HCT116 (cell line): ENCODE measurements around the gene ELANE. TPM values are rescaled to one million over a fixed set of nuclear protein-coding genes. Genes with fewer than 3 reads are reported as not detected.

ENCODE experiments used
- ATAC-seq: fragments of 200-7000 bp; cut with Tn5 transposase; 2 replicates; pipeline ENCODE4 v1.9.1; 2020; ENCODE audit warnings: mild to moderate bottlenecking, moderate library complexity
- BruUV-seq: library from RNA; stranded (reverse); fragments of 400-500 nt; replicated peaks from 2 replicates; lab custom pipeline; 2021; lab: Mats Ljungman, UMichigan
- CTCF ChIA-PET: fragments of 300-600 bp; sonication (Branson Sonifier 250); formaldehyde crosslinking; loops from one replicate; lab custom pipeline; 2021; ENCODE audit warnings: antibody characterized with exemption; lab: Charles Lee
- POLR2A ChIA-PET: fragments of 300-600, 350-600 bp; sonication (Branson Sonifier 250); formaldehyde crosslinking; loops from one replicate; lab custom pipeline; 2021; ENCODE audit warnings: antibody characterized with exemption; lab: Charles Lee
- RAD21 ChIA-PET, 2 experiments: fragments of 300-600 bp; sonication (Branson Sonifier 250); formaldehyde crosslinking; loops; one replicate each; lab custom pipeline; 2023; ENCODE audit warnings: low total read pairs in 2 of 2; ENCODE audit not compliant: uncharacterized antibody in 2 of 2, unreplicated experiment in 2 of 2, low non-redundant PET in 1 of 2; lab: Charles Lee
- DNase-seq: peaks from one replicate; pipeline ENCODE4 v3.0.0-alpha.2; 2010; ENCODE audit warnings: low read depth, low spot score
- H2AFZ ChIP-seq: fragments of 200-600 bp; shearing (Covaris generic), sonication (generic); 2 replicates; pipeline ENCODE4 v1.6.1; 2017; ENCODE audit warnings: low read depth, mixed run types, mixed read lengths, antibody characterized with exemption, low read length; ENCODE audit not compliant: poor library complexity, severe bottlenecking
- H3K27ac ChIP-seq: 2 replicates; pipeline ENCODE4 v1.5.1; 2012; ENCODE audit warnings: low read depth, low read length
- H3K27me3 ChIP-seq: fragments of 200-600 bp; sonication (generic); 2 replicates; pipeline ENCODE4 v1.6.1; 2016; ENCODE audit warnings: mixed run types, low read length, mixed read lengths; ENCODE audit not compliant: insufficient read depth
- H3K36me3 ChIP-seq, 2 experiments: fragments of 200-500 bp in 1 of 2; fragments of 200-600 bp in 1 of 2; sonication (Bioruptor generic) in 1 of 2; sonication (generic) in 1 of 2; 2 replicates each; pipeline versions ENCODE4 v1.5.1 to v1.6.1; 2014 to 2016; ENCODE audit warnings: low read length in 2 of 2, inconsistent platforms in 1 of 2, mixed read lengths in 1 of 2, mixed run types in 1 of 2; ENCODE audit not compliant: insufficient read depth in 2 of 2, control insufficient read depth in 1 of 2
- H3K4me1 ChIP-seq, 2 experiments: fragments of 200-600 bp in 1 of 2; sonication (generic) in 1 of 2; 2 replicates each; pipeline versions ENCODE4 v1.5.1 to v1.6.1; 2012 to 2017; ENCODE audit warnings: low read length in 2 of 2, inconsistent platforms in 1 of 2, mild to moderate bottlenecking in 1 of 2, mixed read lengths in 1 of 2, mixed run types in 1 of 2, moderate library complexity in 1 of 2; ENCODE audit not compliant: insufficient read depth in 2 of 2, control insufficient read depth in 1 of 2
- H3K4me2 ChIP-seq: fragments of 200-600 bp; sonication (generic); 2 replicates; pipeline ENCODE4 v1.6.1; 2017; ENCODE audit warnings: mixed run types, low read length, mixed read lengths
- H3K4me3 ChIP-seq, 2 experiments: fragments of 200-600 bp in 1 of 2; sonication (generic) in 1 of 2; replicated peaks in 1 of 2; 2 replicates each; pipeline ENCODE4 v1.5.1; 2011 to 2016; ENCODE audit warnings: low read length in 2 of 2, control low read depth in 1 of 2, low read depth in 1 of 2, mild to moderate bottlenecking in 1 of 2, mixed read lengths in 1 of 2, mixed run types in 1 of 2
- H3K79me2 ChIP-seq: fragments of 200-600 bp; sonication (generic); 2 replicates; pipeline ENCODE4 v1.6.1; 2017; ENCODE audit warnings: mild to moderate bottlenecking, mixed run types, low read length, moderate library complexity, mixed read lengths; ENCODE audit not compliant: insufficient read depth
- H3K9ac ChIP-seq: fragments of 200-600 bp; sonication (generic); 2 replicates; pipeline ENCODE4 v1.6.1; 2016; ENCODE audit warnings: low read length, mixed read lengths
- H3K9me2 ChIP-seq: fragments of 200-600 bp; sonication (generic), shearing (Covaris generic); 2 replicates; pipeline ENCODE4 v1.6.1; 2017; ENCODE audit warnings: mixed run types, mild to moderate bottlenecking, moderate library complexity; ENCODE audit not compliant: insufficient read depth
- H3K9me3 ChIP-seq, 2 experiments: fragments of 200-500 bp in 1 of 2; fragments of 200-600 bp in 1 of 2; sonication (Bioruptor generic) in 1 of 2; sonication (generic) in 1 of 2; 2 replicates each; pipeline ENCODE4 v1.6.1; 2014 to 2017; ENCODE audit warnings: low read length in 2 of 2, mixed read lengths in 2 of 2, inconsistent platforms in 1 of 2, low read depth in 1 of 2, mild to moderate bottlenecking in 1 of 2, mixed run types in 1 of 2, moderate library complexity in 1 of 2; ENCODE audit not compliant: control insufficient read depth in 1 of 2, insufficient read depth in 1 of 2
- H4K20me1 ChIP-seq: fragments of 200-600 bp; sonication (generic), shearing (Covaris generic); 2 replicates; pipeline ENCODE4 v1.6.1; 2017; ENCODE audit warnings: mixed run types, mild to moderate bottlenecking, moderate library complexity; ENCODE audit not compliant: insufficient read depth
- EGR1 ChIP-seq: IDR thresholded peaks from 2 replicates; pipeline ENCODE4 v1.6.1; 2012; ENCODE audit warnings: low read depth
- ELF1 ChIP-seq: IDR thresholded peaks from 2 replicates; pipeline ENCODE4 v1.6.1; 2012; ENCODE audit warnings: low read depth, borderline replicate concordance
- EZH2phosphoT487 ChIP-seq: fragments of 200-600 bp; IDR thresholded peaks from 2 replicates; pipeline ENCODE4 v1.6.1; 2018; ENCODE audit warnings: antibody characterized with exemption, borderline replicate concordance
- FOSL1 ChIP-seq: IDR thresholded peaks from 2 replicates; pipeline ENCODE4 v1.6.1; 2012; ENCODE audit warnings: low read depth
- POLR2AphosphoS5 ChIP-seq: IDR thresholded peaks from 2 replicates; pipeline ENCODE4 v1.6.1; 2011; ENCODE audit warnings: mild to moderate bottlenecking, low read depth, low read length, moderate library complexity
- RAD21 ChIP-seq: IDR thresholded peaks from 2 replicates; pipeline ENCODE4 v1.6.1; 2012; ENCODE audit warnings: low read depth, mild to moderate bottlenecking
- SIN3A ChIP-seq: IDR thresholded peaks from 2 replicates; pipeline ENCODE4 v1.6.1; 2012; ENCODE audit warnings: low read depth
- YY1 ChIP-seq: IDR thresholded peaks from 2 replicates; pipeline ENCODE4 v1.6.1; 2011; ENCODE audit warnings: low read length, low read depth, moderate library complexity, mild to moderate bottlenecking; ENCODE audit not compliant: insufficient replicate concordance; ENCODE audit errors: extremely low read depth
- ZFX ChIP-seq: fragments of 450-650 bp; IDR thresholded peaks from 2 replicates; pipeline ENCODE4 v1.6.1; 2017
- ZNF274 ChIP-seq: fragments of 200-500 bp; sonication (Bioruptor generic); IDR thresholded peaks from 2 replicates; pipeline ENCODE4 v1.6.1; 2014; ENCODE audit warnings: mild to moderate bottlenecking, low read depth, low read length, inconsistent platforms
- intact Hi-C: fragments of 100-400 bp; cut with micrococcal nuclease; formaldehyde crosslinking; loops from 2 replicates; pipeline ENCODE4 v1.10.0; 2022
- total RNA-seq: library from RNA; stranded (reverse); gene quantifications from one replicate; pipeline ENCODE4 v1.2.1, GENCODE V29; 2021; ENCODE audit not compliant: unreplicated experiment

The ELANE gene
- total RNA-seq, 1 experiment from 2014 or later: not detected

GRCh38 chr19:805166-805551, 46.9 kb upstream of the ELANE start:
- Histone ChIP-seq H3K9ac (no peak overlapping the region), H3K4me2 (no peak overlapping the region), H3K36me3 (peaks cover 70 to 96% of the 10 kb centered on the region in 2 experiments; a peak in 3 of 4 replicates), H3K27ac (peak overlapping the region; percentile 22; the same call in 1 of the 2 replicates), H2AFZ (no peak overlapping the region), H3K9me3 (no peaks in the 10 kb centered on the region), H4K20me1 (peaks cover 55% of the 10 kb centered on the region; the same call in 1 of the 2 replicates), H3K27me3 (no peaks in the 10 kb centered on the region), H3K79me2 (peaks cover 100% of the 10 kb centered on the region), H3K9me2 (no peaks in the 10 kb centered on the region), H3K4me3 (no peak overlapping the region), H3K4me1 (peaks cover 7 to 15% of the 10 kb centered on the region in 2 experiments)
- ChIA-PET CTCF (no interaction called here), POLR2A (no interaction called here), RAD21 (no interaction called here)
- no peak for DNase-seq
- no TSS peak for BruUV-seq
- TF ChIP-seq YY1 (no peak), ELF1 (no peak), ZNF274 (no peak), ZFX (no peak), EZH2phosphoT487 (no peak), RAD21 (no peak), FOSL1 (no peak), POLR2AphosphoS5 (no peak), SIN3A (no peak), EGR1 (no peak)
- intact Hi-C loops: no loop called here
- ATAC-seq: no peak
